H1 (cell line): ENCODE data around the gene RBM20. TPM values are rescaled to one million over a fixed set of nuclear protein-coding genes. Genes with fewer than 3 reads are reported as not detected.

Source experiments
- CTCF ChIA-PET: fragments of 300-600 bp; sonication (Branson Sonifier 250); formaldehyde crosslinking; loops from one replicate; lab custom pipeline; 2021; ENCODE audit not compliant: partially characterized antibody; lab: Charles Lee
- POLR2A ChIA-PET: fragments of 300-600 bp; sonication (Branson Sonifier 250); formaldehyde crosslinking; loops from one replicate; lab custom pipeline; 2021; ENCODE audit warnings: inconsistent platforms; ENCODE audit not compliant: partially characterized antibody; lab: Charles Lee
- DNase-seq, 2 experiments: peaks; one replicate each; pipeline versions ENCODE4 v3.0.0 to v3.0.0-alpha.2; 2010 to 2022; ENCODE audit warnings: low spot score in 2 of 2, low read depth in 1 of 2, mixed read lengths in 1 of 2
- FAIRE-seq: peaks from 2 replicates; lab custom pipeline; 2011; peaks lifted over from hg19 to GRCh38; lab: Jason Lieb, UNC
- H2AFZ ChIP-seq: 2 replicates; pipeline ENCODE4 v1.8.1; 2012; ENCODE audit warnings: low read length, inconsistent platforms
- H2AK5ac ChIP-seq: 2 replicates; pipeline ENCODE4 v1.6.1; 2013; ENCODE audit warnings: low read depth, low read length
- H2BK120ac ChIP-seq: replicated peaks from 2 replicates; pipeline ENCODE3; 2013; ENCODE audit warnings: low read depth, low read length, inconsistent platforms
- H2BK12ac ChIP-seq: 2 replicates; pipeline ENCODE4 v1.6.1; 2013; ENCODE audit warnings: low read depth, low read length
- H2BK15ac ChIP-seq: 2 replicates; pipeline ENCODE4 v1.6.1; 2013; ENCODE audit warnings: low read length
- H2BK20ac ChIP-seq: 2 replicates; pipeline ENCODE4 v1.6.1; 2013; ENCODE audit warnings: low read length
- H2BK5ac ChIP-seq: 2 replicates; pipeline ENCODE4 v1.6.1; 2013; ENCODE audit warnings: low read depth, low read length
- H3K14ac ChIP-seq: 2 replicates; pipeline ENCODE4 v1.6.1; 2013; ENCODE audit warnings: inconsistent platforms; ENCODE audit not compliant: insufficient read length
- H3K18ac ChIP-seq: 2 replicates; pipeline ENCODE4 v1.6.1; 2013; ENCODE audit warnings: low read length; ENCODE audit errors: extremely low read depth
- H3K23ac ChIP-seq: 2 replicates; pipeline ENCODE4 v1.6.1; 2013; ENCODE audit warnings: inconsistent platforms; ENCODE audit not compliant: insufficient read length
- H3K23me2 ChIP-seq: 2 replicates; pipeline ENCODE4 v1.6.1; 2013; ENCODE audit warnings: low read depth, low read length
- H3K27ac ChIP-seq: 2 replicates; pipeline ENCODE4 v1.6.1; 2011; ENCODE audit warnings: low read depth, low read length, inconsistent platforms
- H3K27me3 ChIP-seq, 4 experiments: replicated peaks in 1 of 4; 1 replicate in 1 of 4; 2 replicates in 3 of 4; pipeline versions ENCODE4 v1.6.1 to v1.8.1; 2011 to 2013; ENCODE audit warnings: low read length in 3 of 4, mild to moderate bottlenecking in 3 of 4, inconsistent platforms in 2 of 4, mixed read lengths in 2 of 4, moderate library complexity in 1 of 4; ENCODE audit not compliant: control insufficient read depth in 3 of 4, insufficient read depth in 3 of 4; ENCODE audit errors: extremely low read depth in 1 of 4
- H3K36me3 ChIP-seq, 4 experiments: 2 replicates each; pipeline versions ENCODE4 v1.6.1 to v1.8.1; 2011 to 2013; ENCODE audit warnings: mild to moderate bottlenecking in 4 of 4, low read length in 3 of 4, moderate library complexity in 2 of 4, control low read depth in 1 of 4, inconsistent platforms in 1 of 4; ENCODE audit not compliant: insufficient read depth in 4 of 4, control insufficient read depth in 2 of 4
- H3K4ac ChIP-seq: replicated peaks from 2 replicates; pipeline ENCODE3; 2013; ENCODE audit warnings: low read length, low read depth, mixed read lengths, inconsistent platforms; ENCODE audit not compliant: insufficient read length
- H3K4me1 ChIP-seq, 4 experiments: replicated peaks in 1 of 4; 1 replicate in 1 of 4; 2 replicates in 3 of 4; pipeline versions ENCODE4 v1.6.1 to v1.8.1; 2011 to 2013; ENCODE audit warnings: low read length in 3 of 4, inconsistent platforms in 2 of 4, mixed read lengths in 1 of 4; ENCODE audit not compliant: insufficient read depth in 4 of 4, control insufficient read depth in 3 of 4
- H3K4me2 ChIP-seq, 2 experiments: 2 replicates each; pipeline versions ENCODE4 v1.6.1 to v1.8.1; 2011 to 2013; ENCODE audit warnings: low read depth in 2 of 2, low read length in 2 of 2, control low read depth in 1 of 2, inconsistent platforms in 1 of 2, mild to moderate bottlenecking in 1 of 2; ENCODE audit not compliant: insufficient read depth in 1 of 2
- H3K4me3 ChIP-seq, 4 experiments: fragments of 200-600, 300-600 bp in 1 of 4; sonication (generic), shearing (Covaris generic), sonication (Bioruptor Twin) in 1 of 4; 2 replicates each; pipeline versions ENCODE4 v1.5.1 to v1.8.1; 2011 to 2016; ENCODE audit warnings: low read length in 4 of 4, low read depth in 3 of 4, control low read depth in 2 of 4, inconsistent platforms in 2 of 4, mild to moderate bottlenecking in 2 of 4, mixed read lengths in 1 of 4, moderate library complexity in 1 of 4; ENCODE audit not compliant: insufficient read depth in 2 of 4; ENCODE audit errors: extremely low read depth in 1 of 4
- H3K56ac ChIP-seq: replicated peaks from 2 replicates; pipeline ENCODE3; 2013; ENCODE audit warnings: low read depth, mild to moderate bottlenecking, mixed read lengths, low read length, inconsistent platforms; ENCODE audit not compliant: insufficient read length
- H3K79me1 ChIP-seq: 2 replicates; pipeline ENCODE4 v1.6.1; 2013; ENCODE audit warnings: low read depth, low read length, control low read depth
- H3K79me2 ChIP-seq, 2 experiments: 2 replicates each; pipeline versions ENCODE4 v1.6.1 to v1.8.1; 2012 to 2013; ENCODE audit warnings: low read length in 2 of 2, mild to moderate bottlenecking in 2 of 2, inconsistent platforms in 1 of 2; ENCODE audit not compliant: insufficient read depth in 2 of 2, control insufficient read depth in 1 of 2
- H3K9ac ChIP-seq, 4 experiments: replicated peaks in 1 of 4; 1 replicate in 1 of 4; 2 replicates in 3 of 4; pipeline versions ENCODE4 v1.6.1 to v1.8.1; 2011 to 2013; ENCODE audit warnings: low read depth in 3 of 4, low read length in 3 of 4, control low read depth in 2 of 4, mild to moderate bottlenecking in 2 of 4, moderate library complexity in 2 of 4, inconsistent platforms in 1 of 4; ENCODE audit errors: extremely low read depth in 1 of 4
- H3K9me3 ChIP-seq, 2 experiments: 2 replicates each; pipeline versions ENCODE4 v1.6.1 to v1.8.1; 2012 to 2013; ENCODE audit warnings: mild to moderate bottlenecking in 2 of 2, moderate library complexity in 2 of 2, control low read depth in 1 of 2, inconsistent platforms in 1 of 2, low read depth in 1 of 2, low read length in 1 of 2, mixed read lengths in 1 of 2; ENCODE audit not compliant: insufficient read depth in 2 of 2
- H4K20me1 ChIP-seq, 2 experiments: replicated peaks in 1 of 2; 2 replicates each; pipeline versions ENCODE3 to v1.8.1; 2011 to 2013; ENCODE audit warnings: inconsistent platforms in 2 of 2, low read length in 2 of 2, mild to moderate bottlenecking in 1 of 2; ENCODE audit not compliant: insufficient read depth in 2 of 2, control insufficient read depth in 1 of 2
- H4K5ac ChIP-seq: 2 replicates; pipeline ENCODE4 v1.6.1; 2013; ENCODE audit warnings: low read length, low read depth, mixed read lengths, inconsistent platforms; ENCODE audit not compliant: insufficient read length
- H4K8ac ChIP-seq: 2 replicates; pipeline ENCODE4 v1.8.0; 2013; ENCODE audit warnings: mild to moderate bottlenecking, moderate library complexity, low read length, inconsistent platforms; ENCODE audit not compliant: insufficient read depth; ENCODE audit errors: extremely low read depth
- H4K91ac ChIP-seq: replicated peaks from 2 replicates; pipeline ENCODE3; 2013; ENCODE audit warnings: low read length, mixed read lengths, inconsistent platforms; ENCODE audit not compliant: insufficient read length
- BACH1 ChIP-seq: IDR thresholded peaks from 2 replicates; pipeline ENCODE4 v1.6.1; 2012; ENCODE audit warnings: low read length, improper control_type of control experiment
- CHD1 ChIP-seq: IDR thresholded peaks from 2 replicates; pipeline ENCODE4 v1.6.1; 2012; ENCODE audit warnings: low read depth, low read length, improper control_type of control experiment
- EP300 ChIP-seq, 2 experiments: IDR thresholded peaks; 1 replicate in 1 of 2; 2 replicates in 1 of 2; pipeline ENCODE4 v1.6.1; 2011 to 2012; ENCODE audit warnings: low read depth in 2 of 2, low read length in 2 of 2, mild to moderate bottlenecking in 2 of 2, borderline replicate concordance in 1 of 2, inconsistent platforms in 1 of 2, moderate library complexity in 1 of 2
- GTF2F1 ChIP-seq: IDR thresholded peaks from 2 replicates; pipeline ENCODE4 v1.6.1; 2012; ENCODE audit warnings: low read depth, low read length, improper control_type of control experiment, borderline replicate concordance
- JUN ChIP-seq: IDR thresholded peaks from 2 replicates; pipeline ENCODE4 v1.6.1; 2011; ENCODE audit warnings: low read depth, mild to moderate bottlenecking, improper control_type of control experiment, low read length
- KDM1A ChIP-seq: fragments of 200-600, 300-600 bp; sonication (generic); IDR thresholded peaks from 2 replicates; pipeline ENCODE4 v1.7.1; 2016; ENCODE audit warnings: mild to moderate bottlenecking, low read length, borderline replicate concordance
- KDM5A ChIP-seq: fragments of 200-600 bp; IDR thresholded peaks from 2 replicates; pipeline ENCODE4 v1.7.1; 2012; ENCODE audit warnings: mild to moderate bottlenecking, low read length, inconsistent platforms, mixed read lengths
- RAD21 ChIP-seq, 2 experiments: IDR thresholded peaks in 1 of 2; conservative IDR thresholded peaks in 1 of 2; 2 replicates each; pipeline ENCODE4 v1.6.1; 2011; ENCODE audit warnings: low read depth in 2 of 2, low read length in 2 of 2, improper control_type of control experiment in 1 of 2, inconsistent platforms in 1 of 2, mild to moderate bottlenecking in 1 of 2, moderate library complexity in 1 of 2
- RNF2 ChIP-seq: fragments of 200-900, 300-1000 bp; sonication (generic); IDR thresholded peaks from 2 replicates; pipeline ENCODE4 v1.7.1; 2016; ENCODE audit warnings: borderline replicate concordance, low read depth, mild to moderate bottlenecking, antibody characterized with exemption, low read length; ENCODE audit not compliant: poor library complexity, severe bottlenecking; ENCODE audit errors: missing control alignments
- RXRA ChIP-seq: IDR thresholded peaks from 2 replicates; pipeline ENCODE4 v1.6.1; 2011; ENCODE audit warnings: low read depth, mild to moderate bottlenecking, low read length, moderate library complexity; ENCODE audit not compliant: insufficient read depth
- SIRT6 ChIP-seq: IDR thresholded peaks from one replicate; pipeline ENCODE4 v1.7.1; 2012; ENCODE audit warnings: low read length, inconsistent platforms
- SP1 ChIP-seq: IDR thresholded peaks from 2 replicates; pipeline ENCODE4 v1.6.1; 2011; ENCODE audit warnings: low read depth, low read length
- SRF ChIP-seq: IDR thresholded peaks from 2 replicates; pipeline ENCODE4 v1.6.1; 2011; ENCODE audit warnings: mild to moderate bottlenecking, low read depth, low read length, moderate library complexity
- TEAD4 ChIP-seq: IDR thresholded peaks from 2 replicates; pipeline ENCODE4 v1.6.1; 2012; ENCODE audit warnings: low read depth, low read length, inconsistent platforms, mixed read lengths
- WGBS, 2 experiments: shearing (Covaris generic) in 1 of 2; methylation state at CpG; one replicate each; pipeline versions ENCODE4 v1.1.6 to v1.1.7; 2013 to 2015; ENCODE audit warnings: low lambda C conversion rate in 2 of 2, mixed read lengths in 2 of 2, inconsistent platforms in 1 of 2, low coverage in 1 of 2, missing lambda C conversion rate in 1 of 2; ENCODE audit not compliant: insufficient replicate concordance in 2 of 2, insufficient coverage in 1 of 2, insufficient read length in 1 of 2; ENCODE audit errors: extremely low coverage in 1 of 2, missing lambda C conversion rate in 1 of 2; 5-methylcytosine and 5-hydroxymethylcytosine counted together
- polyA plus RNA-seq, 7 experiments: library from polyadenylated mRNA; depleted of rRNA in 3 of 7; stranded (reverse) in 5 of 7; unstranded in 2 of 7; fragments of >200 nt in 5 of 7; fragments of 200-250 nt in 2 of 7; gene quantifications; 1 replicate in 5 of 7; 2 replicates in 1 of 7; 4 replicates in 1 of 7; pipeline versions ENCODE4 v1.2.1 to v1.2.3, GENCODE V29; 2011 to 2013; ENCODE audit warnings: missing spikeins in 2 of 7, mixed read lengths in 2 of 7
- total RNA-seq: library from RNA; stranded (reverse); fragmentation: NEBNext Ultra II Directional; extraction: Animal tissue kit (Norgen Biotek cat#: 25700); gene quantifications from 2 replicates; pipeline ENCODE4 v1.2.1, GENCODE V29; 2021

Gene RBM20
- total and polyA plus RNA-seq, 2 of the 8 experiments (the other 6 are each of a cell fraction or from before 2014, with no cell fraction given): 0.05 to 0.63 TPM

GRCh38 chr10:110827875-110828274 lies 183.7 kb downstream of the RBM20 start:
- FAIRE-seq (no peak), DNase-seq (no peak)
- H3K4me3 ChIP-seq: no peak overlapping the region
- no peaks in the 10 kb centered on the region for H3K9me3 ChIP-seq
- H3K4me2 ChIP-seq: no peak overlapping the region
- H3K23ac ChIP-seq: no peak overlapping the region
- H2AK5ac ChIP-seq: no peak overlapping the region
- CTCF ChIA-PET: interaction anchor here (1.1 to 1.5 kb wide), 3 partner anchors 9 to 24 kb away, joined by 3 to 11 read pairs (median 4); no protein-coding TSS in a partner anchor
- no peak overlapping the region for H4K5ac ChIP-seq
- POLR2A ChIA-PET: interaction anchor here (1.1 kb wide), 1 partner anchor 44 kb away, joined by 3 read pairs; no protein-coding TSS in a partner anchor
- no peak overlapping the region for H3K9ac ChIP-seq
- no peak overlapping the region for H3K4ac ChIP-seq
- no peak overlapping the region for H4K91ac ChIP-seq
- H2BK5ac ChIP-seq: no peak overlapping the region
- no peak overlapping the region for H2BK12ac ChIP-seq
- H3K27ac ChIP-seq: no peak overlapping the region
- H3K23me2 ChIP-seq: no peaks in the 10 kb centered on the region
- H3K56ac ChIP-seq: no peak overlapping the region
- H3K79me2 ChIP-seq: no peaks in the 10 kb centered on the region
- 92% methylated on average over 8 of the region's 8 CpGs; no CpG with 5 or more reads in 1 of the 2 experiments for WGBS, 2 experiments
- no peak overlapping the region for H3K18ac ChIP-seq
- H4K8ac ChIP-seq: no peak overlapping the region
- no peaks in the 10 kb centered on the region for H3K27me3 ChIP-seq
- H2BK15ac ChIP-seq: no peak overlapping the region
- no peak overlapping the region for H2BK20ac ChIP-seq
- H4K20me1 ChIP-seq: no peaks in the 10 kb centered on the region
- H3K14ac ChIP-seq: no peak overlapping the region
- no peaks in the 10 kb centered on the region for H3K36me3 ChIP-seq
- H3K79me1 ChIP-seq: no peaks in the 10 kb centered on the region
- no peak overlapping the region for H2BK120ac ChIP-seq
- H3K4me1 ChIP-seq: peaks cover 1 to 6% (median 4%) of the 10 kb centered on the region in 4 experiments; a peak in 6 of 7 replicates
- peak overlapping the region; percentile 24; the same call in 1 of the 2 replicates for H2AFZ ChIP-seq
- TF ChIP-seq BACH1 (no peak), RXRA (no peak), KDM5A (no peak), RNF2 (no peak), RAD21 (IDR thresholded peaks at IDR 0.05 in 1 of 2, conservative IDR thresholded peaks at IDR 0.05 in 1 of 2; ENCODE audit: low read depth in 2 of 2, low read length in 2 of 2) (no peak), GTF2F1 (no peak), SRF (no peak), TEAD4 (no peak), JUN (no peak), EP300 (IDR thresholded peaks at IDR 0.05; ENCODE audit: borderline replicate concordance in 1 of 2, low read depth in 2 of 2, low read length in 2 of 2) (no peak), KDM1A (no peak), SP1 (no peak), CHD1 (no peak), SIRT6 (no peak)
